ENCODE data around the gene ZNF224. TPM values are rescaled to one million over a fixed set of nuclear protein-coding genes. Genes with fewer than 3 reads are reported as not detected.
A peak's percentile ranks its signal among the peaks of the same experiment; 100 is the strongest.
"Not testable (repeated sequence)": the region's sequence is repeated elsewhere in the genome, so short reads cannot be mapped to it uniquely, and the experiment has no call there.

ZNF224 gene
- total RNA-seq, 4 donors from 2014 or later, result 37.1 to 49.7 (median 44.2) TPM

DNA sequence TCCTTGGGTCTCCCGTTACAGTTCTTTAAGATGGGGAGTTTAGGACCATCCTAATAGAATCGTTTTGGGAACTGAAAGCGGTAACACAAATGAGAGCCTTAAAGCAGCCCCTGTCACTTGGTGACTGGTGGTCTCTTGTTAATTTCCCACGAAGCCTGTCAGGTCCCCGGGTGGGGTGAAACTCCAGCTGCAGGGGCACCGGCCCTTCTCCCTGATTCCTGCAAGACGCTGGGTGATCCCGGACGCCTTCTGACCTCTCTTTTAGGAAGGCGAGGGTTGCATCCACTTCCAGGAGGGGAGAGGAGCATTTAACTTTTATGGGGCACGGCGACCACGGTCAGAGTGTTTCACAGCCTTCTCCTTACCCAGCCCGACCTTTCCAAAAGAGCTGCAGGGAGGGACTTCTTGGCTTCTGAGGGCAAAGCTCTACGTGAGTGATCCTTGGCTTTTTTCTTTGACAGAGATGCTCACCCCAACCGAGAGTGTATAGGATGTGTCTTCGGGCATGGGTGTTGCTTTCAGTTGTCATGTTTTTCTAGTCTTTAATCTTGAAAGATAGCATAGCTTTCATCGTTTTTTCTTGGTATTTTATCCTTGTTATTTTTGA is 19.7 kb downstream of the ZNF224 start:
- H3K27me3 ChIP-seq, result no peaks in the 10 kb centered on the region
- TF ChIP-seq EP300 (IDR thresholded peaks at IDR 0.05; ENCODE audit: low read depth) (no peak), POLR2AphosphoS5 (IDR thresholded peaks at IDR 0.05) (no peak), CTCF (IDR thresholded peaks at IDR 0.05) (no peak), POLR2A (IDR thresholded peaks at IDR 0.05) (no peak)
- peaks cover 9 to 26% of the 10 kb centered on the region in 2 donors for H3K9me3 ChIP-seq
- peak overlapping the region; percentile 56 to 84 (median 76) for H3K4me3 ChIP-seq
- DNase-seq, result peak; percentile 11
- WGBS, 2 donors (ENCODE audit: low coverage in 1 of 2), result 2 to 6% methylated on average over 8 to 18 of the region's 18 CpGs
- in situ Hi-C loops (cut with MboI; ENCODE audit: low pct_ligation_motif_present in 1 of 4, low pct_unique_long_range_greater_than_20kb in 1 of 4, low sequenced_read_pairs in 3 of 4), result no loop called here
- peaks cover 0 to 20% (median 7%) of the 10 kb centered on the region in 4 donors for H3K36me3 ChIP-seq
- intact Hi-C loops (cut with DNase I; ENCODE audit: low total_unique reads), result no loop called here
- peak overlapping the region; percentile 63 to 85 (median 80) for H3K27ac ChIP-seq
- peaks cover 0 to 21% (median 10%) of the 10 kb centered on the region in 4 donors for H3K4me1 ChIP-seq

GRCh38 chr19:44121162-44121561 is 27.0 kb downstream of the ZNF224 start:
- H3K27me3 ChIP-seq; DNase-seq; H3K4me1 ChIP-seq; in situ Hi-C loops (cut with MboI; ENCODE audit: low pct_ligation_motif_present in 1 of 4, low pct_unique_long_range_greater_than_20kb in 1 of 4, low sequenced_read_pairs in 3 of 4); H3K4me3 ChIP-seq; H3K27ac ChIP-seq; intact Hi-C loops (cut with DNase I; ENCODE audit: low total_unique reads): not testable (repeated sequence)
- Histone ChIP-seq H3K36me3 (peaks cover 0 to 90% (median 35%) of the 10 kb centered on the region in 4 donors), H3K9me3 (peaks cover 21 to 36% of the 10 kb centered on the region in 2 donors)
- 91 to 100% methylated on average over 4 of the region's 4 CpGs for WGBS, 2 donors (ENCODE audit: low coverage in 1 of 2)

DNA sequence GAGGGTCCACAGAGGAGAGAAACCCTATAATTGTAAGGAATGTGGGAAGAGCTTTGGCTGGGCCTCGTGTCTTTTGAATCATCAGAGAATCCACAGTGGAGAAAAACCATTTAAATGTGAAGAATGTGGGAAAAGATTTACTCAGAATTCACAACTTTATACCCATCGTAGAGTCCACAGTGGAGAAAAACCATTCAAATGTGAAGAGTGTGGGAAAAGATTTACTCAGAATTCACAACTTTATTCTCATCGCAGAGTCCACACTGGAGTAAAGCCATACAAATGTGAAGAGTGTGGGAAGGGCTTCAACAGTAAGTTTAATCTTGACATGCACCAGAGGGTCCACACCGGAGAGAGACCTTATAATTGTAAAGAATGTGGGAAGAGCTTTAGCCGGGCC is 37.8 kb downstream of the ZNF224 start:
- DNase-seq, result no peak
- H3K27ac ChIP-seq, result no peak overlapping the region
- no peaks in the 10 kb centered on the region for H3K4me1 ChIP-seq
- TF ChIP-seq POLR2AphosphoS5 (IDR thresholded peaks at IDR 0.05) (no peak), EP300 (IDR thresholded peaks at IDR 0.05; ENCODE audit: low read depth) (no peak), POLR2A (IDR thresholded peaks at IDR 0.05) (no peak), CTCF (IDR thresholded peaks at IDR 0.05) (no peak)
- intact Hi-C loops (cut with DNase I; ENCODE audit: low total_unique reads) (no loop called here), in situ Hi-C loops (cut with MboI; ENCODE audit: low pct_ligation_motif_present in 1 of 4, low pct_unique_long_range_greater_than_20kb in 1 of 4, low sequenced_read_pairs in 3 of 4) (no loop called here)
- H3K9me3 ChIP-seq, result peaks cover 27 to 53% of the 10 kb centered on the region in 2 donors
- no peaks in the 10 kb centered on the region for H3K27me3 ChIP-seq
- WGBS, 2 donors (ENCODE audit: low coverage in 1 of 2), result 85 to 95% methylated on average over 5 of the region's 5 CpGs
- H3K4me3 ChIP-seq, result no peak overlapping the region
- H3K36me3 ChIP-seq, result peaks cover under 1 to 51% (median 22%) of the 10 kb centered on the region in 4 donors

- intact Hi-C loops (cut with DNase I; ENCODE audit: low total_unique reads), result no loop called here
- Histone ChIP-seq H3K4me1 (peaks cover 9 to 15% (median 13%) of the 10 kb centered on the region in 4 donors), H3K36me3 (peaks cover 0 to 18% (median 2%) of the 10 kb centered on the region in 4 donors), H3K9me3 (no peaks in the 10 kb centered on the region), H3K27ac (peak within 1 kb of the TSS; percentile 78 to 84 (median 80)), H3K4me3 (peak within 1 kb of the TSS; percentile 63 to 97 (median 72)), H3K27me3 (no peaks in the 10 kb centered on the region)
- in situ Hi-C loops (cut with MboI; ENCODE audit: low pct_ligation_motif_present in 1 of 4, low pct_unique_long_range_greater_than_20kb in 1 of 4, low sequenced_read_pairs in 3 of 4), result no loop called here
- 0 to 5% methylated on average over 7 to 52 of the region's 52 CpGs for WGBS, 2 donors (ENCODE audit: low coverage in 1 of 2)
- DNase-seq, result peak; percentile 80
- TF ChIP-seq CTCF (IDR thresholded peaks at IDR 0.05) (no peak), POLR2A (IDR thresholded peaks at IDR 0.05) (peak; percentile 24), EP300 (IDR thresholded peaks at IDR 0.05; ENCODE audit: low read depth) (no peak), POLR2AphosphoS5 (IDR thresholded peaks at IDR 0.05) (peak; percentile 22 to 66 (median 33))
These were observed 47.3 kb downstream of the ZNF224 start, which contains the start of gene ZNF234 for GRCh38 chr19:44141191-44142058. ZNF234 (plus strand) TSS chr19:44141554; CDS start chr19:44144633, 3,079 bp downstream.
